PC-9 (cell line): ENCODE measurements around the gene NDUFA12. TPM values are rescaled to one million over a fixed set of nuclear protein-coding genes. Genes with fewer than 3 reads are reported as not detected.

Experiments used
- BruUV-seq: library from RNA; stranded (reverse); fragments of 400-500 nt; replicated peaks from 2 replicates; lab custom pipeline; 2021; lab: Mats Ljungman, UMichigan
- CTCF ChIA-PET: fragments of 300-600 bp; sonication (Branson Sonifier 250); formaldehyde crosslinking; loops from one replicate; lab custom pipeline; 2022; ENCODE audit warnings: antibody characterized with exemption; lab: Charles Lee
- POLR2A ChIA-PET: fragments of 300-600 bp; sonication (Branson Sonifier 250); formaldehyde crosslinking; loops from one replicate; lab custom pipeline; 2022; ENCODE audit warnings: antibody characterized with exemption; ENCODE audit not compliant: unreplicated experiment; lab: Charles Lee
- DNase-seq, 2 experiments: peaks; one replicate each; pipeline versions ENCODE4 v3.0.0 to v3.0.0-alpha.2; 2015 to 2022; ENCODE audit warnings: mixed read lengths in 1 of 2
- H2AFZ ChIP-seq: fragments of 200-600 bp; sonication (generic); 2 replicates; pipeline ENCODE4 v1.8.1; 2017; ENCODE audit warnings: antibody characterized with exemption
- H3F3A ChIP-seq: fragments of 200-600 bp; sonication (generic); 2 replicates; pipeline ENCODE4 v1.8.1; 2017; ENCODE audit warnings: antibody characterized with exemption, mild to moderate bottlenecking, low read depth; ENCODE audit not compliant: insufficient read depth
- H3K27ac ChIP-seq: fragments of 200-600 bp; sonication (generic); 2 replicates; pipeline ENCODE4 v1.6.1; 2016; ENCODE audit warnings: mixed run types
- H3K27me3 ChIP-seq: fragments of 200-600 bp; sonication (generic); 2 replicates; pipeline ENCODE4 v1.6.1; 2016; ENCODE audit warnings: low read depth, mixed run types; ENCODE audit not compliant: insufficient read depth
- H3K36me3 ChIP-seq: fragments of 200-600 bp; sonication (generic); 2 replicates; pipeline ENCODE4 v1.6.1; 2016; ENCODE audit warnings: low read depth, mixed run types
- H3K4me1 ChIP-seq: fragments of 200-600 bp; sonication (generic); replicated peaks from 2 replicates; pipeline ENCODE4 v1.6.1; 2016; ENCODE audit warnings: mixed run types; ENCODE audit not compliant: insufficient read depth
- H3K4me2 ChIP-seq: fragments of 200-600 bp; sonication (generic); 2 replicates; pipeline ENCODE4 v1.6.1; 2017; ENCODE audit warnings: mixed run types
- H3K4me3 ChIP-seq: fragments of 200-600 bp; sonication (generic); 2 replicates; pipeline ENCODE4 v1.6.1; 2016; ENCODE audit warnings: mixed run types
- H3K79me2 ChIP-seq: fragments of 200-600 bp; sonication (generic); 2 replicates; pipeline ENCODE4 v1.6.1; 2017; ENCODE audit warnings: low read depth, mixed run types
- H3K9me2 ChIP-seq: fragments of 200-600 bp; sonication (generic); 2 replicates; pipeline ENCODE4 v1.8.1; 2017; ENCODE audit warnings: mild to moderate bottlenecking; ENCODE audit not compliant: insufficient read depth
- H3K9me3 ChIP-seq: fragments of 200-600 bp; sonication (generic); 2 replicates; pipeline ENCODE4 v1.8.1; 2016; ENCODE audit warnings: low read depth; ENCODE audit not compliant: insufficient read depth
- H4K20me1 ChIP-seq: fragments of 200-600 bp; sonication (generic); 2 replicates; pipeline ENCODE4 v1.8.1; 2017; ENCODE audit not compliant: insufficient read depth
- EZH2 ChIP-seq: fragments of 200-600 bp; sonication (generic); IDR thresholded peaks from 2 replicates; pipeline ENCODE4 v1.8.0; 2017; ENCODE audit warnings: antibody characterized with exemption, low read depth
- intact Hi-C: fragments of 100-400 bp; cut with micrococcal nuclease; formaldehyde crosslinking; loops from one replicate; pipeline ENCODE4 v1.10.0; 2022; ENCODE audit not compliant: unreplicated experiment
- total RNA-seq: library from RNA; stranded (reverse); gene quantifications from 2 replicates; pipeline ENCODE4 v1.2.3, GENCODE V29; 2021
- TF ChIP-seq, protein P1 (sequence below): fragments of 200-600 bp; sonication (generic); conservative IDR thresholded peaks from 2 replicates; pipeline ENCODE4 v1.6.1; 2017; ENCODE audit warnings: mixed run types, antibody characterized with exemption, mild to moderate bottlenecking, moderate library complexity

Gene NDUFA12
- total RNA-seq, 1 experiment from 2014 or later: 108 TPM

DNA sequence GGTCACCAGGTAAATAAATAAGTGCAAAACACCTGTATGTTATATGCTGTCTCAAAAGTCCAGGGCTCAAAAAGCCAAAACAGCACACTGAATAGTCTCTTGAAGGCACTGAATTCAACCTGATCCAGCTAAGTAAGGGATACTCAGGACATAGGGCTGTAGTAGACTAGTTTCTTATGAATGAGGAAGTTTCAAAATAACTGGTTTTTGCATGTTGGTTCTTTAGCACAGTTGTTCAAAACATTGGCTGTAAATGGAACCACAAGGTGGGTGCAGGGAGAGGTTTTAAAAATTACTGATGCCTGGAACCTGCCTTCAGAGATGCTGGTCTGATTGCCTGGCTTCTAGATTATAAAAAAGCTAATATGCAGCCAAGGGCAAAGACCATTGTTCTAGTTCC lies 34.1 kb downstream of the NDUFA12 start:
- no peaks in the 10 kb centered on the region for H3K9me2 ChIP-seq
- H3K79me2 ChIP-seq: no peaks in the 10 kb centered on the region
- no TSS peak for BruUV-seq
- H3K4me2 ChIP-seq: no peak overlapping the region
- no peaks in the 10 kb centered on the region for H3K9me3 ChIP-seq
- ChIA-PET POLR2A (no interaction called here), CTCF (no interaction called here)
- no peaks in the 10 kb centered on the region for H3K4me1 ChIP-seq
- TF ChIP-seq, protein P1, sequence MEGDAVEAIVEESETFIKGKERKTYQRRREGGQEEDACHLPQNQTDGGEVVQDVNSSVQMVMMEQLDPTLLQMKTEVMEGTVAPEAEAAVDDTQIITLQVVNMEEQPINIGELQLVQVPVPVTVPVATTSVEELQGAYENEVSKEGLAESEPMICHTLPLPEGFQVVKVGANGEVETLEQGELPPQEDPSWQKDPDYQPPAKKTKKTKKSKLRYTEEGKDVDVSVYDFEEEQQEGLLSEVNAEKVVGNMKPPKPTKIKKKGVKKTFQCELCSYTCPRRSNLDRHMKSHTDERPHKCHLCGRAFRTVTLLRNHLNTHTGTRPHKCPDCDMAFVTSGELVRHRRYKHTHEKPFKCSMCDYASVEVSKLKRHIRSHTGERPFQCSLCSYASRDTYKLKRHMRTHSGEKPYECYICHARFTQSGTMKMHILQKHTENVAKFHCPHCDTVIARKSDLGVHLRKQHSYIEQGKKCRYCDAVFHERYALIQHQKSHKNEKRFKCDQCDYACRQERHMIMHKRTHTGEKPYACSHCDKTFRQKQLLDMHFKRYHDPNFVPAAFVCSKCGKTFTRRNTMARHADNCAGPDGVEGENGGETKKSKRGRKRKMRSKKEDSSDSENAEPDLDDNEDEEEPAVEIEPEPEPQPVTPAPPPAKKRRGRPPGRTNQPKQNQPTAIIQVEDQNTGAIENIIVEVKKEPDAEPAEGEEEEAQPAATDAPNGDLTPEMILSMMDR: no peak
- TF ChIP-seq EZH2: no peak
- H2AFZ ChIP-seq: no peak overlapping the region
- H3K27ac ChIP-seq: no peak overlapping the region
- H4K20me1 ChIP-seq: no peaks in the 10 kb centered on the region
- H3F3A ChIP-seq: no peaks in the 10 kb centered on the region
- no peaks in the 10 kb centered on the region for H3K36me3 ChIP-seq
- no peak for DNase-seq
- intact Hi-C loops: no loop called here
- no peaks in the 10 kb centered on the region for H3K27me3 ChIP-seq
- H3K4me3 ChIP-seq: no peak overlapping the region

DNA sequence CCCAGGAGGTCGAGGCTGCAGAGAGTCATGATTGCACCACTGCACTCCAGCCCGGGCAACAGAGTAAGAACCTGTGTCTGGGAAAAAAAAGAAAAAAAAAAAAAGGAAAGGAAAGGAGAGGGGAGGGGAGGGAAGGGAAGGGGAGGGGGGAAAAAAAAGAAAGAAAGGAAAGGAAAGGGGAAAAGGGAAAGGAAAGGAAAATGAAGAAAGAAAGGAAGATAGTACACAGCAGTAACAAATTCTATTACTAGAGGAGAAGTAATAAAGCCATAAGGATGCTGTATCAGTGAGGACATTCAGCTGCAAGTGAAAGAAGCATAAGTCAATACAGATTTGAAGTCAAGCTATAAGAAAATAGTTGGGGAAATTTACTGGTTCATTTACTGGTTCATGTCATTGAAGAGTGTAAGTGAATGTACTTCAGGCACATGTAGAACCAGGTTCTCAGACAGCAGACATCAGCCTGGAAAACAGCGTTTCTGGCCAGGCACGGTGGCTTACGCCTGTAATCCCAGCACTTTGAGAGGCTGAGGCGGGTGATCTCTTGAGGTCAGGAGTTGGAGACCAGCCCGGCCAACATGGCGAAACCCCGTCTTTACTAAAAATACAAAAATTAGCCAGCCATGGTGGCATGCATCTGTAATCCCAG lies 37.4 kb downstream of the NDUFA12 start:
- no peaks in the 10 kb centered on the region for H3K27me3 ChIP-seq
- intact Hi-C loops: no loop called here
- ChIA-PET POLR2A (no interaction called here), CTCF (no interaction called here)
- no peak overlapping the region for H3K27ac ChIP-seq
- no peak overlapping the region for H3K4me2 ChIP-seq
- TF ChIP-seq, protein P1: no peak
- TF ChIP-seq EZH2: no peak
- no peaks in the 10 kb centered on the region for H3K36me3 ChIP-seq
- no peaks in the 10 kb centered on the region for H3K4me1 ChIP-seq
- no peaks in the 10 kb centered on the region for H3K9me2 ChIP-seq
- H2AFZ ChIP-seq: no peak overlapping the region
- BruUV-seq: no TSS peak
- H3F3A ChIP-seq: no peaks in the 10 kb centered on the region
- no peaks in the 10 kb centered on the region for H3K79me2 ChIP-seq
- no peaks in the 10 kb centered on the region for H4K20me1 ChIP-seq
- H3K4me3 ChIP-seq: no peak overlapping the region
- no peaks in the 10 kb centered on the region for H3K9me3 ChIP-seq
- no peak for DNase-seq

DNA sequence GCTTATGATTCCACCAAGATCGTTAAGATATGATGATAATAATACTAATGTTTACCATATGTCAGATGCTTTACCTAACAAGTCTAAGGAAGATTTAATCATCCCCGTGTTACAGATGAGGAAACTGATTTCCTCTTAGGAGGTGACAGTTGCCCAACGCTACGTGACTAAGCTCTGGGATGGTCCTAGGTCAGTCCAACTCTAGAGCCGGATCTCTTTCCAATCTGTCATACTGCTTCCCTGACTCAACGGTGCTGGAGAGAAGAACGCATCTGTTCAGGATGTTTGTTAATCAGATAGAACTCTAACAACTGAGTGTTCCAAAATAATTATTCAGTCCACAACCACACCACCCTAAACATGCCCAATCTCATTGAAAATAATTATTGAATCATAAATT lies 39.8 kb downstream of the NDUFA12 start:
- intact Hi-C loops: no loop called here
- no TSS peak for BruUV-seq
- CTCF ChIA-PET: no interaction called here
- H3K79me2 ChIP-seq: no peaks in the 10 kb centered on the region
- POLR2A ChIA-PET: no interaction called here
- no peak overlapping the region for H3K4me2 ChIP-seq
- H3K27me3 ChIP-seq: no peaks in the 10 kb centered on the region
- H3K4me3 ChIP-seq: no peak overlapping the region
- H3K9me2 ChIP-seq: no peaks in the 10 kb centered on the region
- no peaks in the 10 kb centered on the region for H3F3A ChIP-seq
- no peak overlapping the region for H3K27ac ChIP-seq
- no peaks in the 10 kb centered on the region for H3K36me3 ChIP-seq
- no peak overlapping the region for H2AFZ ChIP-seq
- no peak for DNase-seq
- no peaks in the 10 kb centered on the region for H3K4me1 ChIP-seq
- no peaks in the 10 kb centered on the region for H3K9me3 ChIP-seq
- no peak for TF ChIP-seq EZH2
- TF ChIP-seq, protein P1: no peak
- H4K20me1 ChIP-seq: no peaks in the 10 kb centered on the region
